Measurements from ENCODE around the gene C10orf67. TPM values are rescaled to one million over a fixed set of nuclear protein-coding genes. Genes with fewer than 3 reads are reported as not detected.

C10orf67 gene
- total and polyA plus RNA-seq, 2 of the 8 experiments (the other 6 are each of a cell fraction or from before 2014, with no cell fraction given), result 0.05 to 0.11 TPM

- Histone ChIP-seq H3K18ac (ENCODE audit: extremely low read depth, low read length) (no peak overlapping the region), H3K23ac (ENCODE audit: insufficient read length) (no peak overlapping the region), H2AK5ac (ENCODE audit: low read depth, low read length) (no peak overlapping the region), H3K23me2 (ENCODE audit: low read depth, low read length) (peaks cover 2% of the 10 kb centered on the region; the same call in 1 of the 2 replicates), H4K5ac (ENCODE audit: insufficient read length, low read depth, low read length) (no peak overlapping the region), H3K4me3 (ENCODE audit: extremely low read depth in 1 of 4, insufficient read depth in 2 of 4, low read depth in 3 of 4, low read length in 4 of 4) (no peak overlapping the region), H4K20me1 (replicated peaks in 1 of 2; ENCODE audit: control insufficient read depth in 1 of 2, insufficient read depth in 2 of 2, low read length in 2 of 2) (peaks cover 10 to 11% of the 10 kb centered on the region in 2 experiments), H3K4ac (replicated peaks; ENCODE audit: insufficient read length, low read depth, low read length) (no peak overlapping the region), H2BK20ac (ENCODE audit: low read length) (no peak overlapping the region), H3K56ac (replicated peaks; ENCODE audit: insufficient read length, low read depth, low read length) (no peak overlapping the region), H3K9ac (replicated peaks in 1 of 4; ENCODE audit: extremely low read depth in 1 of 4, low read depth in 3 of 4, low read length in 3 of 4) (no peak overlapping the region), H3K79me2 (ENCODE audit: control insufficient read depth in 1 of 2, insufficient read depth in 2 of 2, low read length in 2 of 2) (no peaks in the 10 kb centered on the region), H3K27me3 (replicated peaks in 1 of 4; ENCODE audit: control insufficient read depth in 3 of 4, extremely low read depth in 1 of 4, insufficient read depth in 3 of 4, low read length in 3 of 4) (peaks cover 63 to 83% (median 80%) of the 10 kb centered on the region in 4 experiments), H3K4me1 (replicated peaks in 1 of 4; ENCODE audit: control insufficient read depth in 3 of 4, insufficient read depth in 4 of 4, low read length in 3 of 4) (peaks cover 2 to 10% (median 5%) of the 10 kb centered on the region in 4 experiments; a peak in 6 of 7 replicates), H3K27ac (ENCODE audit: low read depth, low read length) (no peak overlapping the region), H2BK12ac (ENCODE audit: low read depth, low read length) (no peak overlapping the region), H2BK5ac (ENCODE audit: low read depth, low read length) (no peak overlapping the region), H3K36me3 (ENCODE audit: control insufficient read depth in 2 of 4, insufficient read depth in 4 of 4, low read length in 3 of 4) (peaks cover 0 to 4% (median 0%) of the 10 kb centered on the region in 4 experiments; a peak in 1 of 8 replicates), H3K9me3 (ENCODE audit: insufficient read depth in 2 of 2, low read depth in 1 of 2, low read length in 1 of 2) (no peaks in the 10 kb centered on the region), H3K4me2 (ENCODE audit: insufficient read depth in 1 of 2, low read depth in 2 of 2, low read length in 2 of 2) (peak overlapping the region in 1 of 2 experiments; percentile 57; a peak in 1 of 4 replicates), H3K79me1 (ENCODE audit: low read depth, low read length) (no peaks in the 10 kb centered on the region), H2BK15ac (ENCODE audit: low read length) (no peak overlapping the region), H2BK120ac (replicated peaks; ENCODE audit: low read depth, low read length) (no peak overlapping the region), H3K14ac (ENCODE audit: insufficient read length) (no peak overlapping the region), H4K91ac (replicated peaks; ENCODE audit: insufficient read length, low read length) (no peak overlapping the region), H4K8ac (ENCODE audit: extremely low read depth, insufficient read depth, low read length) (no peak overlapping the region), H2AFZ (ENCODE audit: low read length) (no peak overlapping the region)
- ChIA-PET CTCF (ENCODE audit: partially characterized antibody) (interaction anchor here (2.3 kb wide), 2 partner anchors 13 to 14 kb away, joined by 5 to 9 read pairs; no protein-coding TSS in a partner anchor), POLR2A (ENCODE audit: partially characterized antibody) (no interaction called here)
- FAIRE-seq (no peak), DNase-seq (ENCODE audit: low read depth in 1 of 2, low spot score in 2 of 2) (peak in 1 of 2 experiments; percentile 81)
- WGBS, 2 experiments (ENCODE audit: extremely low coverage in 1 of 2, insufficient coverage in 1 of 2, insufficient read length in 1 of 2, insufficient replicate concordance in 2 of 2, low coverage in 1 of 2, low lambda C conversion rate in 2 of 2, missing lambda C conversion rate in 1 of 2), result 24% methylated on average over 26 of the region's 26 CpGs; no CpG with 5 or more reads in 1 of the 2 experiments
- peak; percentile 80 for TF ChIP-seq SAP30 (IDR thresholded peaks at IDR 0.05; ENCODE audit: insufficient read depth, insufficient replicate concordance, low read length)
Observed at GRCh38 chr10:23171232-23171876, 173.2 kb downstream of the C10orf67 start.

Data from H1 (cell line).